GM21390 (cell line): ENCODE results near the gene GRK2.
"Not testable (repeated sequence)": the region's sequence is repeated elsewhere in the genome, so short reads cannot be mapped to it uniquely, and the experiment has no call there.

ENCODE experiments used
- ATAC-seq: cut with Tn5 transposase; IDR thresholded peaks from one replicate; pipeline ENCODE4 v1.9.1; 2021; ENCODE audit not compliant: unreplicated experiment

GRK2 gene

GRCh38 chr11:67253872-67254624 lies 12.2 kb upstream of the GRK2 start:
- no peak for ATAC-seq

GRCh38 chr11:67254798-67255197 lies 11.5 kb upstream of the GRK2 start:
- no peak for ATAC-seq

- no peak for ATAC-seq
Measured at GRCh38 chr11:67255353-67255752, 10.9 kb upstream of the GRK2 start.

- no peak for ATAC-seq
Measured at GRCh38 chr11:67255864-67256263, 10.4 kb upstream of the GRK2 start.

- no peak for ATAC-seq
Measured at GRCh38 chr11:67256477-67257135, 9.7 kb upstream of the GRK2 start.

GRCh38 chr11:67260406-67260805 lies 5.9 kb upstream of the GRK2 start:
- no peak for ATAC-seq

GRCh38 chr11:67260885-67261639 lies 5.2 kb upstream of the GRK2 start:
- not testable (repeated sequence) for ATAC-seq

GRCh38 chr11:67261640-67261945 lies 4.7 kb upstream of the GRK2 start:
- ATAC-seq = no peak

- no peak for ATAC-seq
Measured at GRCh38 chr11:67261946-67262681, 4.2 kb upstream of the GRK2 start.

GRCh38 chr11:67262731-67263675 lies 3.3 kb upstream of the GRK2 start:
- no peak for ATAC-seq

- ATAC-seq = no peak
Measured at GRCh38 chr11:67264260-67264659, 2.0 kb upstream of the GRK2 start.

- no peak for ATAC-seq
Measured at GRCh38 chr11:67264877-67265632, 1.2 kb upstream of the GRK2 start.

- no peak for ATAC-seq
Measured at GRCh38 chr11:67265633-67266448, 432 bp upstream of the GRK2 start.

- no peak for ATAC-seq
Measured at GRCh38 chr11:67267188-67268080, 1.2 kb downstream of the GRK2 start.

GRCh38 chr11:67268081-67268961 lies 2.0 kb downstream of the GRK2 start:
- peak; percentile 38 for ATAC-seq

- ATAC-seq = no peak
Measured at GRCh38 chr11:67268962-67269268, 2.6 kb downstream of the GRK2 start.
